DOHH2 (cell line): Measurements from ENCODE around the gene GSAP.

Experiments used
- H3F3A ChIP-seq: fragments of 200-600 bp; sonication (generic), shearing (Covaris generic); 2 replicates; pipeline ENCODE4 v1.6.0; 2016; ENCODE audit warnings: antibody characterized with exemption, mild to moderate bottlenecking; ENCODE audit not compliant: control insufficient read depth, insufficient read depth
- H3K27ac ChIP-seq: fragments of 200-600 bp; sonication (generic); 2 replicates; pipeline ENCODE4 v1.5.1; 2014; ENCODE audit warnings: low read depth, mild to moderate bottlenecking, low read length, moderate library complexity
- H3K27me3 ChIP-seq: fragments of 200-600 bp; sonication (generic); 2 replicates; pipeline ENCODE4 v1.6.1; 2014; ENCODE audit warnings: mild to moderate bottlenecking, low read length, mixed read lengths; ENCODE audit not compliant: control insufficient read depth
- H3K36me3 ChIP-seq: fragments of 200-600 bp; sonication (generic); 2 replicates; pipeline ENCODE4 v1.6.1; 2014; ENCODE audit warnings: mild to moderate bottlenecking, low read length, moderate library complexity, mixed read lengths; ENCODE audit not compliant: control insufficient read depth
- H3K4me1 ChIP-seq: fragments of 200-600 bp; sonication (generic); 2 replicates; pipeline ENCODE4 v1.6.1; 2014; ENCODE audit warnings: mild to moderate bottlenecking, low read length, mixed read lengths; ENCODE audit not compliant: control insufficient read depth
- H3K4me2 ChIP-seq: fragments of 200-600 bp; sonication (generic); 2 replicates; pipeline ENCODE4 v1.6.0; 2014; ENCODE audit warnings: mild to moderate bottlenecking, low read length, moderate library complexity
- H3K4me3 ChIP-seq: fragments of 200-600 bp; sonication (generic); 2 replicates; pipeline ENCODE4 v1.5.1; 2014; ENCODE audit warnings: mild to moderate bottlenecking, low read length, mixed read lengths
- H3K79me2 ChIP-seq: fragments of 200-600 bp; sonication (generic); 2 replicates; pipeline ENCODE4 v1.6.1; 2014; ENCODE audit warnings: mild to moderate bottlenecking, low read length, mixed read lengths; ENCODE audit not compliant: control insufficient read depth
- H3K9me2 ChIP-seq: fragments of 200-600 bp; sonication (generic); replicated peaks from 2 replicates; pipeline ENCODE4 v1.6.1; 2014; ENCODE audit warnings: mild to moderate bottlenecking, low read length, mixed read lengths; ENCODE audit not compliant: control insufficient read depth
- H3K9me3 ChIP-seq: fragments of 200-600 bp; sonication (generic); 2 replicates; pipeline ENCODE4 v1.6.1; 2014; ENCODE audit warnings: antibody characterized with exemption, low read length, mixed read lengths; ENCODE audit not compliant: control insufficient read depth, insufficient read depth
- H4K20me1 ChIP-seq: fragments of 200-600 bp; sonication (generic); 2 replicates; pipeline ENCODE4 v1.6.0; 2014; ENCODE audit warnings: low read depth, mild to moderate bottlenecking, antibody characterized with exemption, low read length, moderate library complexity; ENCODE audit not compliant: control insufficient read depth, insufficient read depth
- EZH2phosphoT487 ChIP-seq: fragments of 200-600 bp; sonication (generic); IDR thresholded peaks from 2 replicates; pipeline ENCODE4 v1.6.1; 2017; ENCODE audit warnings: borderline replicate concordance, mild to moderate bottlenecking, antibody characterized with exemption, low read length, moderate library complexity, mixed read lengths
- TF ChIP-seq, protein P1 (sequence below): fragments of 200-600 bp; sonication (generic); IDR thresholded peaks from one replicate; pipeline ENCODE4 v1.5.1; 2014; ENCODE audit warnings: antibody characterized with exemption, mild to moderate bottlenecking, low read depth, low read length; ENCODE audit not compliant: poor library complexity, severe bottlenecking

GSAP gene

DNA sequence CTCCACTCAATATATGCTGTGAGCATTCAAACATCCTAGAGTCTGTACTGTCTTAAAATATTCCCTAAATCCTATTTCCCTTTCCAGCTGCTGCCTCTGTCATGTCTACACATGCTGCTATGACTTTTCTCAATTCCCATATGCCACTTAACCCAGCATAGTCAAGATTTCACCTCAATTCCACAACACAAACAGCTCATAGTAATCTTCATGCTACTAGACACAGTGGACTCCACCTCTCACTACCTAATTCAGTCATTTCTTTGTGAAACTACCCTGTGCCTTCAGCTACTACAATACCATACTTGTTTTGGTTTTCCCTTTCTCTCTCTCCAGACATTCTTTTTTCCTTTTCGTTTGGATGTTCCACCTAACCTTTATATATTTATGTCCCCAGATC lies 45.5 kb downstream of the GSAP start:
- no peaks in the 10 kb centered on the region for H4K20me1 ChIP-seq
- TF ChIP-seq, protein P1, sequence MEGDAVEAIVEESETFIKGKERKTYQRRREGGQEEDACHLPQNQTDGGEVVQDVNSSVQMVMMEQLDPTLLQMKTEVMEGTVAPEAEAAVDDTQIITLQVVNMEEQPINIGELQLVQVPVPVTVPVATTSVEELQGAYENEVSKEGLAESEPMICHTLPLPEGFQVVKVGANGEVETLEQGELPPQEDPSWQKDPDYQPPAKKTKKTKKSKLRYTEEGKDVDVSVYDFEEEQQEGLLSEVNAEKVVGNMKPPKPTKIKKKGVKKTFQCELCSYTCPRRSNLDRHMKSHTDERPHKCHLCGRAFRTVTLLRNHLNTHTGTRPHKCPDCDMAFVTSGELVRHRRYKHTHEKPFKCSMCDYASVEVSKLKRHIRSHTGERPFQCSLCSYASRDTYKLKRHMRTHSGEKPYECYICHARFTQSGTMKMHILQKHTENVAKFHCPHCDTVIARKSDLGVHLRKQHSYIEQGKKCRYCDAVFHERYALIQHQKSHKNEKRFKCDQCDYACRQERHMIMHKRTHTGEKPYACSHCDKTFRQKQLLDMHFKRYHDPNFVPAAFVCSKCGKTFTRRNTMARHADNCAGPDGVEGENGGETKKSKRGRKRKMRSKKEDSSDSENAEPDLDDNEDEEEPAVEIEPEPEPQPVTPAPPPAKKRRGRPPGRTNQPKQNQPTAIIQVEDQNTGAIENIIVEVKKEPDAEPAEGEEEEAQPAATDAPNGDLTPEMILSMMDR = no peak
- no peak for TF ChIP-seq EZH2phosphoT487
- H3K27ac ChIP-seq = no peak overlapping the region
- H3K9me2 ChIP-seq = no peaks in the 10 kb centered on the region
- H3K79me2 ChIP-seq = no peaks in the 10 kb centered on the region
- H3K4me1 ChIP-seq = no peaks in the 10 kb centered on the region
- H3K36me3 ChIP-seq = no peaks in the 10 kb centered on the region
- H3K27me3 ChIP-seq = 0 out of 2 replicates have a peak, but pooled peaks cover 3% of the 10 kb centered on the region
- no peaks in the 10 kb centered on the region for H3F3A ChIP-seq
- peaks cover 2% of the 10 kb centered on the region; the same call in 1 of the 2 replicates for H3K9me3 ChIP-seq
- H3K4me3 ChIP-seq = no peak overlapping the region
- H3K4me2 ChIP-seq = no peak overlapping the region

DNA sequence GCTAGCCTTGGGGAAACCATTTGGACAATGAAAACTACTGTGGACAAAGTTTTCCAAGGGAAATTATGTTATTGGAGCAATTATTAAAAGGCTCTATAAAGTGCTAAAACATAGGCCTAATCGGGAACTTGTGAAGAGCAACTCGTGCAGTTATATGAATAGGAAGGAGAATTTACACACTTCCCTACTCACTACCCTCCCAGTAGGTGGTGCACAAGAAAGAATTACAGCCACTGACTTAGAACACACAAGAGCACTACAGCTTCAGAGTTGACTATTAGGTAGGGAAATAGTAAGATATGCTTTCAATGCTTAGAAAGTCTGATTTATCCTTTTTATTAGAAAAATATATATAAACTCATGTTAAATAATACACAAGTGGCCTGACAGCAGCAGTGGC lies 47.2 kb downstream of the GSAP start:
- Histone ChIP-seq H3K27me3 (peaks cover 9% of the 10 kb centered on the region; the same call in 1 of the 2 replicates), H3K9me3 (peaks cover 2% of the 10 kb centered on the region; the same call in 1 of the 2 replicates), H3F3A (no peaks in the 10 kb centered on the region), H3K79me2 (no peaks in the 10 kb centered on the region), H3K4me2 (no peak overlapping the region), H3K36me3 (no peaks in the 10 kb centered on the region), H3K9me2 (no peaks in the 10 kb centered on the region), H3K4me1 (no peaks in the 10 kb centered on the region), H4K20me1 (no peaks in the 10 kb centered on the region), H3K4me3 (no peak overlapping the region), H3K27ac (no peak overlapping the region)
- TF ChIP-seq, protein P1 = no peak
- TF ChIP-seq EZH2phosphoT487 = no peak

DNA sequence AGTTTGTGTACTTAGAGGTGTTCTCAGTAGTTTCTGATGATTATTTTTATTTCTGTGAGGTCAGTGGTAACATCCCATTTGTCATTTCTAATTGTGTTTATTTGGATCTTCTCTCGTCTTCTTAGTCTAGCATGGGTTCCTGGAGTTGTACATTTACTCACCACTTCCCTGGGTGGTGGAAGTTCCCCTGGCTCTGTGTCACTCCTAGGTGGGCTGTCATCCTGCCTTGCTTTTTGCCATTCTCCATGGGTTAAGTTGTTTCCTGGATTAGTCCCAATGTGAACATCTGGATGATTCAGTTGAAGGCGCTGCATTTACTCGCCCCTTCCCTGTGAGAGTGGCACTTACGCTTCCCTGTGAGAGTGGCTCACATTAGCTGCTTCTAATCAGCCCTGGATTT lies 48.2 kb downstream of the GSAP start:
- Histone ChIP-seq H3K9me2 (no peaks in the 10 kb centered on the region), H3K4me2 (no peak overlapping the region), H3K79me2 (no peaks in the 10 kb centered on the region), H3K27ac (no peak overlapping the region), H3K4me3 (no peak overlapping the region), H3K9me3 (peaks cover 2% of the 10 kb centered on the region; the same call in 1 of the 2 replicates), H4K20me1 (no peaks in the 10 kb centered on the region), H3F3A (no peaks in the 10 kb centered on the region), H3K27me3 (peaks cover 9% of the 10 kb centered on the region; the same call in 1 of the 2 replicates), H3K4me1 (no peaks in the 10 kb centered on the region), H3K36me3 (no peaks in the 10 kb centered on the region)
- no peak for TF ChIP-seq EZH2phosphoT487

DNA sequence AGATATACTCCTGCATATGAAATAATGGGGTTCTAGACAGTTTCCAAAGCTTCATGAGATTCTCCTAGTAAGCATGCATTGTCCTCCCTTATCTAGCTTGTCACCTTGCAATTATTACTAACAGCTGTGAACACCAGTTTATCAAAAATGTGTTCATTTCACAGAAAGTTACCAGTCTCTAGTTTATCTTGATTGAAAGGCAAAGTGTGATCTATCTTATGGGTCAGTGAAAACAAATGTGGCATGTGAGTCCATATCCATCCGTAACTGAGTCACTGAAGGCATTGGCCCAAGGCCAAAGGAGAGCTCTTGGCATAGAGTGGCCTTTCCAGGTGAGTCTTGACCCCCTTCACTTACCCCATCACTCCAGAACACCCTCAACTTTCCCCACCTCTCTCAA lies 53.2 kb downstream of the GSAP start:
- TF ChIP-seq EZH2phosphoT487 = no peak
- TF ChIP-seq, protein P1 = no peak
- no peaks in the 10 kb centered on the region for H3K79me2 ChIP-seq
- no peak overlapping the region for H3K4me2 ChIP-seq
- H4K20me1 ChIP-seq = no peaks in the 10 kb centered on the region
- peaks cover 2% of the 10 kb centered on the region; the same call in 1 of the 2 replicates for H3K9me3 ChIP-seq
- no peaks in the 10 kb centered on the region for H3K9me2 ChIP-seq
- H3K4me1 ChIP-seq = no peaks in the 10 kb centered on the region
- H3K36me3 ChIP-seq = no peaks in the 10 kb centered on the region
- peaks cover 12% of the 10 kb centered on the region; the same call in 1 of the 2 replicates for H3K27me3 ChIP-seq
- H3K4me3 ChIP-seq = no peak overlapping the region
- no peaks in the 10 kb centered on the region for H3F3A ChIP-seq
- no peak overlapping the region for H3K27ac ChIP-seq
